MM.1S (cell line): Measurements from ENCODE around the gene ERICH6B.

Experiments
- EZH2phosphoT487 ChIP-seq: fragments of 300-600 bp; sonication (generic); IDR thresholded peaks from 2 replicates; pipeline ENCODE4 v1.6.1; 2018; ENCODE audit warnings: antibody characterized with exemption, low read length
- TF ChIP-seq, protein P1 (sequence below): fragments of 300-600 bp; sonication (generic); IDR thresholded peaks from 2 replicates; pipeline ENCODE4 v1.5.1; 2016; ENCODE audit warnings: antibody characterized with exemption, low read length, mixed read lengths

DNA sequence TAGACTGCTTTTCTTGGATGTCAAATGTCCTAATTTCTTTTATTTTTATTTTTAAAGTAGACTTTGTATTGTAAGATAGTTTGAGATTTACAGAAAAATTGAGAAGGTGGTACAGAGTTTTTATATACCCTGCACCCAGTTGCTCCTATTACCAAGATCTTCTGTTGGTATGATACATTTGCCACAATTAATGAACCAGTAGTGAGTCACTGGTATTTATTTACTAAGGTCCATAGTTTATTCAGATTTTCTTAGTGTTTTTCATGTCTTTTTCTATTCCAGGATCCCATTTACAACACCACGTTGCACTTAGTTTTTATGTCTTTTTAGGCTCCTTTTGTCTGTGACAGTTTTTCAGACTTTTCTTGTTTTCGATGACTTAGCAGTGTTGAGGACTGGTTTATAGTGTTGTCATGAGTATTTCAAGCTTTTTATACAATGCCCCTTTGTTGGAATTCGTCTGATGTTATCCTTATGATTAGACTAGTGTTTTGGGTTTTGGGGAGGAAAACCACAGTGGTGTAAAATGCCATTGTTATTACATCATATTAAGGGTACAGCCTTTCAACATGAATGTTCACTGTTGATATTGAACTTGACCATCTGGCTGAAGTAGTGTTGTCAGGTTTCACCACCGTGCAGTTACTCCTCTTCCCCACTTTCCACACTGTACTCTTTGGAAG, 114.9 kb downstream of the ERICH6B start:
- TF ChIP-seq, protein P1, sequence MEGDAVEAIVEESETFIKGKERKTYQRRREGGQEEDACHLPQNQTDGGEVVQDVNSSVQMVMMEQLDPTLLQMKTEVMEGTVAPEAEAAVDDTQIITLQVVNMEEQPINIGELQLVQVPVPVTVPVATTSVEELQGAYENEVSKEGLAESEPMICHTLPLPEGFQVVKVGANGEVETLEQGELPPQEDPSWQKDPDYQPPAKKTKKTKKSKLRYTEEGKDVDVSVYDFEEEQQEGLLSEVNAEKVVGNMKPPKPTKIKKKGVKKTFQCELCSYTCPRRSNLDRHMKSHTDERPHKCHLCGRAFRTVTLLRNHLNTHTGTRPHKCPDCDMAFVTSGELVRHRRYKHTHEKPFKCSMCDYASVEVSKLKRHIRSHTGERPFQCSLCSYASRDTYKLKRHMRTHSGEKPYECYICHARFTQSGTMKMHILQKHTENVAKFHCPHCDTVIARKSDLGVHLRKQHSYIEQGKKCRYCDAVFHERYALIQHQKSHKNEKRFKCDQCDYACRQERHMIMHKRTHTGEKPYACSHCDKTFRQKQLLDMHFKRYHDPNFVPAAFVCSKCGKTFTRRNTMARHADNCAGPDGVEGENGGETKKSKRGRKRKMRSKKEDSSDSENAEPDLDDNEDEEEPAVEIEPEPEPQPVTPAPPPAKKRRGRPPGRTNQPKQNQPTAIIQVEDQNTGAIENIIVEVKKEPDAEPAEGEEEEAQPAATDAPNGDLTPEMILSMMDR, result no peak
- TF ChIP-seq EZH2phosphoT487, result no peak
